ENCODE data around the gene TPSG1.

DNA sequence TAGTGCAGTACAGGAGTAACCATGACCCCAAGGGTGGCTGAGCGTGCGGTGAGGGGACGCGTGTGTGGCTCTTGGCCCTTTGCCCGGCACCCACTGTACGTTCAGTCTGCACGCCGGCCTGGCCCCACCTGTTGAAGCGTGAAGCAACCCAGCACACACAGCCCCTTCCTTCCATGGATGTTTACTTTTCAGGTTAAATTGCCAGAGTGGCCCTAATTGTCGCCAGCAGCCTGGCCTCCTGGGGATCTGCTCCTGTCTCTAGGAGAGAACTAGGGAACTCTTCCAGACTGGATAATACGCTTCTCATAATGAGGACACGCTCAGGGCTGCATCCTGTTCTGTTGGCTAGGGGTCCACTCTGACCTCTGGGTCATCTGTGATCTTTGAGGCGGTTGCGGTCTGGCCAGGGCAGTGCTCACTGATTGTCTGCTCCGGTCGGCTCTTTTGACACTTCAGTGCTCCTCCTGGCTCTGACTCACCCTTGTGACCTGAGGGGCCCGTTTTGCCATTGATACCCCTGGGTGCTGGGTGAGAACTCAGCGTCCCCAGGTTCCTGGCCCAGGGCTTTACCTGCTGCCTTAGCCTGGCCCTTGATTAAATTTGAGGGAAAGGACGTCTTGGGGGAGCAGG lies 27.7 kb downstream of the TPSG1 start:
- TF ChIP-seq, protein P1, sequence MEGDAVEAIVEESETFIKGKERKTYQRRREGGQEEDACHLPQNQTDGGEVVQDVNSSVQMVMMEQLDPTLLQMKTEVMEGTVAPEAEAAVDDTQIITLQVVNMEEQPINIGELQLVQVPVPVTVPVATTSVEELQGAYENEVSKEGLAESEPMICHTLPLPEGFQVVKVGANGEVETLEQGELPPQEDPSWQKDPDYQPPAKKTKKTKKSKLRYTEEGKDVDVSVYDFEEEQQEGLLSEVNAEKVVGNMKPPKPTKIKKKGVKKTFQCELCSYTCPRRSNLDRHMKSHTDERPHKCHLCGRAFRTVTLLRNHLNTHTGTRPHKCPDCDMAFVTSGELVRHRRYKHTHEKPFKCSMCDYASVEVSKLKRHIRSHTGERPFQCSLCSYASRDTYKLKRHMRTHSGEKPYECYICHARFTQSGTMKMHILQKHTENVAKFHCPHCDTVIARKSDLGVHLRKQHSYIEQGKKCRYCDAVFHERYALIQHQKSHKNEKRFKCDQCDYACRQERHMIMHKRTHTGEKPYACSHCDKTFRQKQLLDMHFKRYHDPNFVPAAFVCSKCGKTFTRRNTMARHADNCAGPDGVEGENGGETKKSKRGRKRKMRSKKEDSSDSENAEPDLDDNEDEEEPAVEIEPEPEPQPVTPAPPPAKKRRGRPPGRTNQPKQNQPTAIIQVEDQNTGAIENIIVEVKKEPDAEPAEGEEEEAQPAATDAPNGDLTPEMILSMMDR (IDR thresholded peaks at IDR 0.05; ENCODE audit: borderline replicate concordance, extremely low read depth, low read length, poor library complexity, severe bottlenecking), result no peak
- no peak for TF ChIP-seq EZH2 (IDR thresholded peaks at IDR 0.05; ENCODE audit: borderline replicate concordance, low read depth, low read length, severe bottlenecking)
